KG1 (cell line): ENCODE results near the gene XPR1.

Source experiments
- DNase-seq: peaks from one replicate; lab custom pipeline; 2025; lab: John Stamatoyannopoulos, UW

Gene XPR1

DNA sequence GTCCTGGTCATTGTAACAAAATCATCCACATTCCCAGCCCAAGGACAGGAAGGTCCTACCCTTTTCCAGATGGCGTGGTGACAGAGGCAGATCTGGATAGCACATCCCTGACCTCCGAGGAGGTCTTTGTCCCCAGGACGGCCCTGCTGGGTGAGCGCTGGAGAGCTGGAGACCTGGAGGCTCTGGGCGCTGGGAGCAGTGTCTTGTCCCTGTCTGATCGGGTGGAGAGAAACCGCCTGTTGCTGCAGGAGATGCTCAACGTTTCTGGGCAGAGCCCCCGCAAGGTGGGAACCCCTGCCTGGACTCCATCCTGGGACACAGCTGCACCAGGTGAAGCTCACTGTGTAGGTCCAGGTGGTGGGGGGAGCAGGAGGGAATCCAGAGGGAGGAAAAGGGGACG is 284.9 kb downstream of the XPR1 start:
- DNase-seq: no peak

GRCh38 chr1:180917306-180918065 is 285.7 kb downstream of the XPR1 start:
- DNase-seq: no peak

GRCh38 chr1:180918519-180918918 is 286.7 kb downstream of the XPR1 start:
- DNase-seq: no peak

DNA sequence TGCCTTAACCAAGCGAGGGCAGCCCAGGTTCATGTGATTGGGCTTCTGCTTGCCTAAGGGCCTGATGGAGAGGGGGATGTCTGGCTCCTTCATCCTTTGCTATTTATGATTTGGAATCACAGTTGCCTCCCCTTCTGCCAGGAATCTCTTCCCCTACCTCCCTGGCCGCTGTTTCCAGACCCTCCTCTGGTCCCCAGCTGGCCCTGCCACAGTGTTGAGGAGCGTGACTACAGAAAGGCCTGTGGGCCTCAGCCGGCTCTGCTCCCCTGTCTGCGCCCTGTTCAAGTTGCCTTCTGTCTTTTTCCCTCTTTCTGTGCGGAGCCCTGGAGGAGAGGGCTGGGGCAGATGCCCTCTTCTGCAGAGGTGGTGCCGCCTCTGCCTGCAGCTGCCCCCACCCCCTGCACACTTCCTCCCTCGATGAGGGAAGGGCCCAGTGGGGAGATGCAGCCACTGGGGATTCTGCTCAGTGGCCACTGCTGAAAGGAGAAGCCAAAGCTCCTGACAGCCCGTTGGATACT is 287.4 kb downstream of the XPR1 start:
- no peak for DNase-seq

DNA sequence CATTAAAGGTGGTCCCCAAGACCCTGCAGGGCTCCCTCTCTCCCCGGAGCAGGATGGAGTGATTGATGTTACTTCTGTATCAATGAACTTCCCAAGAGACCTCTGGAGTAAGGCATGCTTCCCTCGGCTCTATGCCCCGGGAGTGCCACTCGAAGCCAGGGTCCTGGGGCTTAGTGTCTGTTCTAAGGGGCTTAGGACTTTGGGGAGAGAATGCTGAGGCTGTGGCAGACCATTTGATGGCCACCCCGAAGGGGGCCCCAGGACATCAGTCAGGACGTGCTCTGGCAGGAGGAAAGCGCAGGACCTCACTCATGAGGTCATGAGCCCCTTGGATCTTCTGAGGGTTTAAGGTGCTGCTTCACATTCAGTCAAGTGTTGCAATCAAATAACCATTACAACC is 288.4 kb downstream of the XPR1 start:
- DNase-seq: no peak

- no peak for DNase-seq
Observed at GRCh38 chr1:180920702-180921101, 288.9 kb downstream of the XPR1 start.

DNA sequence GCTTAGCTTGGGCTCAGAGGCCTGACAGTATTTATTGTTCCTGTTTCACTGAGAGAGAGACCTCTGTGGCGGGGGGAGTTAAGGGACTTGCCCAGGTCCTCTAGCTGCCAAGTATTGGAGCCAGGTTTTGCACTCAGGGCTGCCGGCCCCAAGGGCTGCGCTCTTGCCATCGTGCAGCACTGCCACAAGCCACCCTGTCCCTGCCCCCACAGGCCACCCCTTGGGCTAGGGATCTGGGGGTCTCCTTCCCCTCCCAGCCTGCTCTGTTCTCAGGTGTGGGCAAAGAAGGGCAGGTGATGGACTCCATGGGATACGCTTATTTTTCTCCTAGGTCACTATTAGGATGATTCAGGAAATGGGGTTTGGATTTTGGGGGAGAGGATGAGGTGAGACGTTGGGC is 289.6 kb downstream of the XPR1 start:
- DNase-seq: no peak

- DNase-seq: no peak
Observed at GRCh38 chr1:180921891-180922630, 290.2 kb downstream of the XPR1 start.

- DNase-seq: no peak
Observed at GRCh38 chr1:180922631-180923015, 290.8 kb downstream of the XPR1 start.

DNA sequence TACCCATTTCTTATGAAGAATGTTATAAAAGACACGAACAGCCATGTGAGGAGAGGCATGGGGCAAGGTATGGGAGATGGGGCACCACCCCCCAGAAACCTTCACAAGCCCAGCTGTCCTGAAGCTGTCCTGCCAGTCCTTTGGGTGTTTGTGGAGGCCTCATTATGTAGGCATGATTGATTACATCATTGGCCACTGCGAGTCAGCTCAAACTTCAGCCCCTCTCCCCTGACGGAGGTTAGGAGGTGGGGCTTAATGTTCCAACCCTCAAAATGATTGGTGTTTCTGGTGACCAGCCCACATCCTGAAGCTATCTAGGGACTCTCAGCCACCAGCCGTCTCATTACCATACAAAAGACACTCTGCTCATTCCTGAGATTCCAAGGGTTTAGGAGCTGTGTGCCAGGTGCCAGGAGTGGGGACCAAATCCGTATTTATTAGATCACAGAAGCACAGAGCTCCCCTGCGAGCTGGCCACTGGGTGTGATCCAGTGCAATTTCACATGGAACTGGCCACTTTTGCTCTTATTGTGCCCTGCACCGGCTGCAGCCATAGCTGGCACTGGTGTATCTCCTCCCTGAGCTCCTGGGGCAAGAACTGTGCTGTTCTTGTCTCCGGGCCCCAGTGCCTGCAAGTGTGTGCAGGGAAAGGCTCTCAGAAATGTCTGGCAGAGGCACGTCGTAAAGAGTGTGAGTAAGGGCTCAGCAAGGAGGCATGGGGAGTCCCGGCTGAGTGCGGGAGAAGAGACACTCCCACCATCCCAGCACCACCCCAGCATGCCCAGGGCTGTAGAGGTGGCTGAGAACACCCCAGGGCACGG is 291.4 kb downstream of the XPR1 start:
- DNase-seq: no peak

DNA sequence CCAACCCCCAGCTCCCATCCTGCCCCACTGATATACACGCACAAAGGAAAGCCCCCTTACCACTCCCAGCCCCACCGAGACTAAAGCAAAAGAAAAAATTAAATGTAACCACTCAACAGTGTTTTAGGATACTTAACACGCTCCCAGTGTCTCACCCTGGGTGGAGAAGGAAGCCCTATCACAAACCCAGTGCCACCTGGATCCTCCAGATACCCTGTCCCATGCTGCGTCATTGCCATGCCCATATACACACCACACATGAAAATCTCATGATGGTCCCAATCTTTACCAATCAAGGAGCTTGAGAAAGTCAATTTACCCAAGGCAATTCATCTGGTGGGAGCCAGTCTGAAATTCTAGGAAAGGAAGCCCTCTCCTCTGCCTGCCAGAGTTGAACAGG is 292.1 kb downstream of the XPR1 start:
- no peak for DNase-seq

GRCh38 chr1:180924939-180925338 is 293.1 kb downstream of the XPR1 start:
- no peak for DNase-seq

DNA sequence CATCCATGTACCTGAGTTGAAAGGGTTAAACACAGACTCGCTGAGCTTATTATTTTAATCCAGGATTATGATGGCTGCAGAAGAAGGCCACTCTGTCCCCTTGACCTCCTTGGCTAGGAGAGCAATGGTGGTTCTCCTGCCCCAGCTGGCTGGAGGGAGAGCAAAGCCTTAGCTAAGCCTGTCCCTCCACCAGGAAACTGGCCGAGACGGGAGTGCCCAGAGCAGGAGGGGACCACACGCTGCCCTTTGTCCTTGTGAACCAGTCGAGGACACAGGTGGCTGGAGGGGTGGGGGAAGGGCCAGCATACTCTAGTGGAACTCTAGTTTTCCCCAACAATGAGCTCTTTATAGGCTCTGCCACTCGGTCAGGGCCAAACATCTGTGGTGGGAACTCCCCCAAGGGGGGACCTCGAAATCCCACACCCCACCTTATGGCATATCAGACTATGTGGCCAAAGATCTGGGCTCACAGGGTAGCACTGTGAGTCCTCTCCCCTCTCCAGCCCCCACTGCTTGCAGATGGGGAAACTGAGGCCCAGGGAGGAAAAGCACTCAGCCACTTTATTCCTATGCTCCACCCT is 293.7 kb downstream of the XPR1 start:
- no peak for DNase-seq

- DNase-seq: peak; percentile 30
Observed at GRCh38 chr1:180926164-180926981, 294.6 kb downstream of the XPR1 start.

GRCh38 chr1:180927348-180927747 is 295.5 kb downstream of the XPR1 start:
- no peak for DNase-seq

DNA sequence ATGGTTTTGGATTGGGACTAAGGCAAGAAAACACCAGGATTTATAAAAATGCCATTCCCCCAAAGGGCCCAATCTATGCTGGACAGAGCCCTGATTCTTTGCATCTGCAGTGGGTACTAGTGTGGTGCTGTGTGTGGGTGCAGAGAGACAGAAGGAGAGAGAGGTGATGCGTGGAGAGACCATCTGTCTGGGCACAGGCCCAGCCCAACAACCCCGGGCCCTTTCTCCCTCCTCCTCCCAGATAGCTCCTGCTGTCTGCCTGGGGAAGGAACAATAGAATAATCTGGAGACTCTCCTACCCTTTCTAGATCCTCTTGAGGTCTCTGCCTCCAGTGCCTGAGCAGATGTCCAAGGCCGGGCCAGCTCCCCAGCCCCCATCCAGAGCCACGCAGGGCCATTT is 296.0 kb downstream of the XPR1 start:
- no peak for DNase-seq

DNA sequence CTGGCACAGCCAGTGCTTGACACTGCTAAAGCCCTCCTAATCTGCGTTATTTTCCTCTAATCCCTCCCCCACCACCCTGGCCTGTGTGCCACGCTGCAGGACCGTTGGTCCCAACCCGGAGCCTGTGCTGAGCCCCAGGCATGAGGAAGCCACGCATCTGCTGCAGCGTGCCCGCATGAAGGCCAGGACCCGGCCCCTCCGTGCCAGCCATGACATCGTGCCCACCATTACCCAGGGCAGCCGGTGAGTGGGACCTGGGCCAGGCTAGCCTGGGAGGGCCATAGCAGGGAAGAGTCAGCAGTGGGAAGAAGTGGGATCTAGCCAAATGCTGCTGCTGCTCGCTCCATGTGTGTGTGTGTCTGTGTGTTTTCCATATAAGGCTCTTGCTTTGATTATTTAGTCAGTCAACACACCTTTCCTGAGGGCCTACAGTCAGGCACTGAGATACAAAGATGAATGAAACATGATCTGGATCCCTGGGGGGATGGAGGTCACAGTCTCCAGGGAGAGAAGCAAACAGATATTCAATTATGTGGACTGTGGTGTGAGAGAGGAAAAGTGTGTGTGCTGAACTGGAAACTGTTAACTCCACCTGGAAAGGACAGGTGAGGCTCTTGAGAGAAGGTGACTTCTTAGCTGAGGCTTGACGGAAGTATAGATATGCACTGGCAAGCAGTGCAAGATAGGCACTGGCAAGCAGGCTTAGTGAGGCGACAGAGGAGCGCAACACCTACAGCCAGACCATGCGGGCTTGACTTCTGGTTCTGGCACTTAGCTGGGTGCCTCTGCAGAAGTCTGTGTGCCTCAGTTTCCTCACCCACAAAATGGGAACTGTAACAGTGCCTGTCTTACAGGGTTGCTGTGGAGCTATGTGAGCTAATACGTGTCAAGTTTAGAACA is 296.8 kb downstream of the XPR1 start:
- DNase-seq: no peak

DNA sequence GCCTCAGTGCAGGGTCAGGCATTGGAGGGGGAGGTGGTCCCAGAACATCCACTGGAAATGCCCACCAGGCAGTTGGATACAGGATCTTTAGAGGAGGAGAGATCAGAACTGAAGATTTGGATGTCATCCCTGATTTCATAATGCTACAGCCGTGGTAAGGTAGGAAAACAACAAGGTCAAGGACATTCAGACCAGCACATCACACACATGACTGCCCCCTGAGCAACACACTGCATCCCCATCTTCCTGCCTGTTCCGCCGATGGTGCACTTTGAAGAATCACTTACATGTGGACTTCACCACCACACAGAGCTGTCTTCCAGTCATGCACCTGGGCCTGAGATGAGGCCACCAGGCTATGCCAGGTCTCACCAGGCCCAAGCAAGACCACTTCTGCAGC is 297.6 kb downstream of the XPR1 start:
- DNase-seq: no peak

DNA sequence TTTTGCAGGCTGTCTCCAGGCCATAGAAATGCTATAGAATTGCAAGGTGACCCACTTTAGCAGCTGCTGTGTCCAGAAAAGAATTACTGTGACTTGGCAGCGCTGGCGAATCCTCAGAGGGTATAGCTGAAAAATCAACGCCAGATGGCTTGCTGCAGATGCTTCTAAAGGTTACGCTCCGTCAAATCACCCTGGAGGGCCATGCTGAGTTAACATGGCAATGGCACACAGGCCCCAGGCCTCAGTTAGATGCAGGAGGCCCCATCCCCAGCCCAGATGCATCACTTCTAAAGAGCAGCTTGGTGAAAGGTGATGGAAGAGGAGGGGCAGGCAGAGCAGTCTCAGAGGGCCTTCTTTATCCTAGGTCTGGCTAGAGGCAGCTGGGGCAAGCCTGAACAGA is 298.9 kb downstream of the XPR1 start:
- DNase-seq: no peak

DNA sequence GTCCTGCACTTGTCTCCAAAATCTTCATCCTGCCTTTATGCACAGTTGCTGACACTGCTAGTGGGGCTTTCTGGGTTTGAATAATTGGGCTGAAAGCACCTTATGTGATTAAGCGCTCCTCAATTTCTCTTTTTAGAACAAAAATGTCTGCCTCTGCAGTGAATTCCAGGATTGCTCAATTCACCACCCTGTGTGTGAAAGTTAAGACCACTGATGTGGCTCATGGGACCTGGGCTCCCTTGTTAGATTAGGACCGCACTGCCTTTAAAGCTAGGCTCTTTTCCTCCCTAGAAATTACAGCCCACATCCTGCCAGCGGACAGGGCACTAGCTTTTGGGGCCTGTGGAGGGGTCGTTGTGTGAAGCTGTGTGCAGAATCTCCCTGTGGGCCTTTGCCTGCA is 299.7 kb downstream of the XPR1 start:
- DNase-seq: no peak
